Smooth muscle cell (in vitro differentiated cells): ENCODE data around the gene C3orf38. TPM values are rescaled to one million over a fixed set of nuclear protein-coding genes. Genes with fewer than 3 reads are reported as not detected.

Source experiments
- DNase-seq: peaks from one replicate; lab custom pipeline; 2025; ENCODE audit not compliant: unreplicated experiment; lab: John Stamatoyannopoulos, UW
- H2AFZ ChIP-seq: fragments of 200-600 bp; sonication (generic); 2 replicates; pipeline ENCODE4 v1.6.0; 2016; ENCODE audit warnings: antibody characterized with exemption, low read depth, mild to moderate bottlenecking
- H3F3A ChIP-seq: fragments of 200-600 bp; sonication (generic); 2 replicates; pipeline ENCODE4 v1.6.0; 2017; ENCODE audit warnings: antibody characterized with exemption, low read depth
- H3K27ac ChIP-seq: fragments of 200-600 bp; sonication (generic); 2 replicates; pipeline ENCODE4 v1.5.1; 2016; ENCODE audit warnings: low read depth, mild to moderate bottlenecking
- H3K27me3 ChIP-seq: fragments of 200-600 bp; sonication (generic); 2 replicates; pipeline ENCODE4 v1.6.1; 2016; ENCODE audit warnings: low read depth, mild to moderate bottlenecking
- H3K36me3 ChIP-seq: fragments of 200-600 bp; sonication (generic); 2 replicates; pipeline ENCODE4 v1.5.1; 2016; ENCODE audit warnings: low read depth
- H3K4me1 ChIP-seq: fragments of 200-600 bp; sonication (generic); 2 replicates; pipeline ENCODE4 v1.5.1; 2016; ENCODE audit warnings: low read depth
- H3K4me2 ChIP-seq: fragments of 200-600 bp; sonication (generic); 2 replicates; pipeline ENCODE4 v1.6.0; 2016; ENCODE audit warnings: mild to moderate bottlenecking
- H3K4me3 ChIP-seq: fragments of 200-600 bp; sonication (generic); 2 replicates; pipeline ENCODE4 v1.5.1; 2016; ENCODE audit warnings: mild to moderate bottlenecking
- H3K79me2 ChIP-seq: fragments of 200-600 bp; sonication (generic); 2 replicates; pipeline ENCODE4 v1.6.0; 2016; ENCODE audit warnings: low read depth, mild to moderate bottlenecking
- H3K9ac ChIP-seq: fragments of 200-600 bp; sonication (generic); 2 replicates; pipeline ENCODE4 v1.6.0; 2016; ENCODE audit warnings: low read depth
- H3K9me3 ChIP-seq: fragments of 200-600 bp; sonication (generic); replicated peaks from 2 replicates; pipeline ENCODE4 v1.5.1; 2016; ENCODE audit warnings: low read depth
- H4K20me1 ChIP-seq: fragments of 200-600 bp; sonication (generic); 2 replicates; pipeline ENCODE4 v1.6.0; 2016; ENCODE audit warnings: low read depth
- CTCF ChIP-seq: fragments of 200-600 bp; sonication (generic); IDR thresholded peaks from 2 replicates; pipeline ENCODE4 v1.5.1; 2017; ENCODE audit warnings: borderline replicate concordance, mild to moderate bottlenecking, antibody characterized with exemption; ENCODE audit not compliant: insufficient read depth, poor library complexity, severe bottlenecking
- WGBS: methylation state at CpG from one replicate; pipeline ENCODE4 v1.1.7; 2016; ENCODE audit warnings: low lambda C conversion rate; 5-methylcytosine and 5-hydroxymethylcytosine counted together
- polyA plus RNA-seq: library from polyadenylated mRNA; unstranded; fragments of >200 nt; fragmentation: Nextera tagmentation; extraction: Ambion mirVana; gene quantifications from 2 replicates; pipeline ENCODE4 v1.2.1, GENCODE V29; 2016
- total RNA-seq: library from RNA; depleted of rRNA; stranded (reverse); fragments of >200 nt; gene quantifications from 2 replicates; pipeline ENCODE4 v1.2.3, GENCODE V29; 2014

Gene C3orf38
- total and polyA plus RNA-seq, 2 experiments from 2014 or later, result 15.7 to 26.3 TPM

DNA sequence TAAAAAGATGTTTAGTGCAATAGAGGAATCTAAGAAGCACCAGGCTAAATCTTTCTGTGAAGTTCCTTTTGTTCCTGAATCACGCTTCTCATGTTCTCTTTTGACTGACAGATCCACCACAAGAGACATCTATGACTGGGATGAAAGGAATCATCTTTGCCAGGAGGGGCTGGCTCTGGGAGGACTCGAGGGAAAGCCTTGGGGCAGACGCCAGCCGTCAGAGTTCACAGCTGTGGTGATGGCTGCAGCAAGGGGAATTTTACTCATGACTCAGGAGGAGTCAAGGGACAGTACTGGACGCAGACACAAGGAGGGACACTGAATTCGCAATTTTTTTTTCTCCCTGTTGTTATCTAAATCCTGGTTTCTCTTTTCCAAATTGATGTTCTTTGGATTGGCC lies 38.7 kb downstream of the C3orf38 start:
- no peak for TF ChIP-seq CTCF
- no peak overlapping the region for H3K27ac ChIP-seq
- H3K4me3 ChIP-seq, result no peak overlapping the region
- no peak overlapping the region for H3K9ac ChIP-seq
- H3K4me1 ChIP-seq, result no peaks in the 10 kb centered on the region
- WGBS, result 57% methylated on average over 6 of the region's 6 CpGs
- H3K79me2 ChIP-seq, result no peaks in the 10 kb centered on the region
- H3K9me3 ChIP-seq, result no peaks in the 10 kb centered on the region
- no peak overlapping the region for H2AFZ ChIP-seq
- H4K20me1 ChIP-seq, result no peaks in the 10 kb centered on the region
- no peak overlapping the region for H3K4me2 ChIP-seq
- no peaks in the 10 kb centered on the region for H3K27me3 ChIP-seq
- H3K36me3 ChIP-seq, result no peaks in the 10 kb centered on the region
- DNase-seq, result no peak
- H3F3A ChIP-seq, result no peaks in the 10 kb centered on the region

- WGBS, result 99% methylated on average over 11 of the region's 11 CpGs
- Histone ChIP-seq H4K20me1 (no peaks in the 10 kb centered on the region), H3K27me3 (no peaks in the 10 kb centered on the region), H3K4me3 (no peak overlapping the region), H3K4me2 (no peak overlapping the region), H3K9me3 (no peaks in the 10 kb centered on the region), H3K36me3 (no peaks in the 10 kb centered on the region), H3K4me1 (no peaks in the 10 kb centered on the region), H3F3A (no peaks in the 10 kb centered on the region), H3K79me2 (no peaks in the 10 kb centered on the region), H2AFZ (no peak overlapping the region), H3K27ac (no peak overlapping the region), H3K9ac (no peak overlapping the region)
- TF ChIP-seq CTCF, result no peak
- no peak for DNase-seq
Observed at GRCh38 chr3:88189361-88189810, 39.6 kb downstream of the C3orf38 start.

DNA sequence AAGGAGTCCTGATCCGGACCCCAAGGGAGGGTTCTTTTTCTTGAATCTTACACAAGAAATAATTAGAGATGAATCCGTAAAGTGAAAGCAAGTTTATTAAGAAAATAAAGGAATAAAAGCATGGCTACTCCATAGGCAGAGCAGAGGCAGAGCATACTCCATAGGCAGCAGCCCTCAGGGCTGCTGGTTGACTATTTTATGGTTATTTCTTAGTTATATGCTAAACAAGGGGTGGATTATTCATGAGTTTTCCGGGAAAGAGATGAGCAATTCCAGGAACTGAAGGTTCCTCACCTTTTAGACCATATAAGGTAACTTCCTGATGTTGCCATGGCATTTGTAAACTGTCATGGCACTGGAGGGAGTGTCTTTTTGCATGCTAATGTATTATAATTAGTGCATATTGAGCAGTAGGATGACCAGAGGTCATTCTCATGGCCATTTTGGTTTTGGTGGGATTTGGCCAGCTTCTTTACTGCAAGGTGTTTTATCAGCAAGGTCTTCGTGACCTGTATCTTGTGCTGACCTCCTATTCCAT lies 42.2 kb downstream of the C3orf38 start:
- Histone ChIP-seq H3K9me3 (no peaks in the 10 kb centered on the region), H3K79me2 (no peaks in the 10 kb centered on the region), H2AFZ (no peak overlapping the region), H3K4me2 (no peak overlapping the region), H3K36me3 (no peaks in the 10 kb centered on the region), H3F3A (no peaks in the 10 kb centered on the region), H3K9ac (no peak overlapping the region), H3K4me1 (no peaks in the 10 kb centered on the region), H3K4me3 (no peak overlapping the region), H4K20me1 (no peaks in the 10 kb centered on the region), H3K27ac (no peak overlapping the region), H3K27me3 (no peaks in the 10 kb centered on the region)
- 68% methylated on average over 4 of the region's 4 CpGs for WGBS
- no peak for TF ChIP-seq CTCF
- no peak for DNase-seq

DNA sequence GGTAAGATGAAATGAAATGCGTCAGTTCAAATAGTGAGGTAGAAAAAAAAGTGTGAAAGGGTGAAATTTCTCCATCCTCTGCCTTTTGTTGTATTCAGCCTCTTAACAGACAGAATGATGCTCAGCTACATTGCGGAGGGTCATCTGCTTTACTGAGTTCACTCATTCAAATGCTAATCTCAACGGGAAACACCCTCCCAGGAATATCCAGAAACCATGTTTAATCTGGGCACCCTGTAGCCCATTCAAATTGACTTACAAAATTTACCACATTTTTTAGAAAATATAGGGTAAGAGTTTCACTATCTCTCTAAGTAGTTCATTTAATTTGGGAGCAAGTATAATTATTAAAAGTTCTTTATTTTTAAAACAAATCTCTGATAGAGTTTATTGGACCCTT lies 42.9 kb downstream of the C3orf38 start:
- no peak for TF ChIP-seq CTCF
- no peak overlapping the region for H3K4me3 ChIP-seq
- no peaks in the 10 kb centered on the region for H3K9me3 ChIP-seq
- no peaks in the 10 kb centered on the region for H3K27me3 ChIP-seq
- no peak overlapping the region for H2AFZ ChIP-seq
- H3K4me1 ChIP-seq, result no peaks in the 10 kb centered on the region
- WGBS, result 60% methylated on average over 3 of the region's 3 CpGs
- no peak for DNase-seq
- no peak overlapping the region for H3K4me2 ChIP-seq
- no peaks in the 10 kb centered on the region for H4K20me1 ChIP-seq
- no peaks in the 10 kb centered on the region for H3K36me3 ChIP-seq
- no peaks in the 10 kb centered on the region for H3F3A ChIP-seq
- no peak overlapping the region for H3K27ac ChIP-seq
- no peak overlapping the region for H3K9ac ChIP-seq
- H3K79me2 ChIP-seq, result no peaks in the 10 kb centered on the region
